NB4 (cell line): Measurements from ENCODE around the gene PTK6.

Experiments used
- DNase-seq: peaks from one replicate; pipeline ENCODE4 v3.0.0; 2010; ENCODE audit warnings: low read depth
- H3K4me3 ChIP-seq: one replicate; pipeline ENCODE4 v1.5.1; 2011; ENCODE audit warnings: mild to moderate bottlenecking, low read depth, low read length, moderate library complexity
- CTCF ChIP-seq: IDR thresholded peaks from one replicate; pipeline ENCODE4 v1.5.1; 2012; ENCODE audit warnings: low read depth, low read length
- MAX ChIP-seq: IDR thresholded peaks from 2 replicates; pipeline ENCODE4 v1.6.1; 2011; ENCODE audit warnings: low read depth, low read length
- MYC ChIP-seq: IDR thresholded peaks from 2 replicates; pipeline ENCODE4 v1.6.1; 2011; ENCODE audit warnings: low read depth, low read length
- POLR2A ChIP-seq: IDR thresholded peaks from 2 replicates; pipeline ENCODE4 v1.6.1; 2011; ENCODE audit warnings: mild to moderate bottlenecking; ENCODE audit not compliant: insufficient read length; ENCODE audit errors: extremely low read depth

The PTK6 gene

GRCh38 chr20:63494084-63494419, 43.1 kb downstream of the PTK6 start:
- no peak for DNase-seq
- TF ChIP-seq POLR2A (no peak), CTCF (no peak), MYC (no peak), MAX (no peak)
- no peak overlapping the region for H3K4me3 ChIP-seq

GRCh38 chr20:63493563-63494020, 43.6 kb downstream of the PTK6 start:
- no peak overlapping the region for H3K4me3 ChIP-seq
- TF ChIP-seq MAX: no peak
- no peak for TF ChIP-seq MYC
- no peak for TF ChIP-seq CTCF
- TF ChIP-seq POLR2A: no peak
- no peak for DNase-seq

GRCh38 chr20:63492982-63493381, 44.2 kb downstream of the PTK6 start:
- DNase-seq: no peak
- TF ChIP-seq POLR2A: no peak
- TF ChIP-seq MAX: no peak
- no peak for TF ChIP-seq MYC
- TF ChIP-seq CTCF: no peak
- H3K4me3 ChIP-seq: no peak overlapping the region

- no peak overlapping the region for H3K4me3 ChIP-seq
- no peak for DNase-seq
- no peak for TF ChIP-seq MAX
- TF ChIP-seq CTCF: no peak
- TF ChIP-seq MYC: no peak
- TF ChIP-seq POLR2A: no peak
Measured at GRCh38 chr20:63492518-63492917, 44.7 kb downstream of the PTK6 start.

GRCh38 chr20:63491635-63492230, 45.4 kb downstream of the PTK6 start:
- TF ChIP-seq CTCF (no peak), POLR2A (no peak), MYC (no peak), MAX (no peak)
- no peak overlapping the region for H3K4me3 ChIP-seq
- DNase-seq: no peak
